Upper lobe of left lung (tissue), 6 donors: Measurements from ENCODE around the gene SEMA4D. TPM values are rescaled to one million over a fixed set of nuclear protein-coding genes. Genes with fewer than 3 reads are reported as not detected.

Source experiments
- ATAC-seq, 2 donors: fragments of 200-7000 bp; cut with Tn5 transposase; one replicate each; pipeline ENCODE4 v1.9.1; 2022; ENCODE audit warnings: mild to moderate bottlenecking in 2 of 2, moderate library complexity in 2 of 2; ENCODE audit not compliant: low FRiP score in 2 of 2
- DNase-seq, 2 donors: peaks; one replicate each; pipeline ENCODE4 v3.0.0-alpha.2; 2019 to 2020
- H3K27ac ChIP-seq, 4 donors: fragments of 200-600 bp; sonication (generic); one replicate each; pipeline ENCODE4 v1.5.1; 2016 to 2019
- H3K27me3 ChIP-seq, 4 donors: fragments of 200-600 bp; sonication (generic); one replicate each; pipeline ENCODE4 v1.5.1; 2017 to 2019
- H3K36me3 ChIP-seq, 4 donors: fragments of 200-600 bp; sonication (generic); one replicate each; pipeline ENCODE4 v1.5.1; 2016 to 2019
- H3K4me1 ChIP-seq, 4 donors: fragments of 200-600 bp; sonication (generic); one replicate each; pipeline ENCODE4 v1.5.1; 2018 to 2019
- H3K4me3 ChIP-seq, 4 donors: fragments of 200-600 bp; sonication (generic); one replicate each; pipeline ENCODE4 v1.5.1; 2017 to 2019; ENCODE audit warnings: mild to moderate bottlenecking in 2 of 4, moderate library complexity in 1 of 4
- H3K9me3 ChIP-seq, 4 donors: fragments of 200-600 bp; sonication (generic); one replicate each; pipeline ENCODE4 v1.5.1; 2018 to 2019
- EP300 ChIP-seq, 4 donors: sonication (generic); formaldehyde crosslinking; IDR thresholded peaks; one replicate each; pipeline ENCODE4 v1.5.1; 2017; ENCODE audit warnings: antibody characterized with exemption in 4 of 4, control low read depth in 2 of 4
- POLR2A ChIP-seq, 4 donors: fragments of 450-650 bp; IDR thresholded peaks; one replicate each; pipeline ENCODE4 v1.5.1; 2016 to 2017; ENCODE audit warnings: antibody characterized with exemption in 4 of 4, mild to moderate bottlenecking in 2 of 4
- POLR2AphosphoS5 ChIP-seq, 2 donors: sonication (generic); formaldehyde crosslinking; IDR thresholded peaks; one replicate each; pipeline ENCODE4 v1.5.1; 2017; ENCODE audit warnings: antibody characterized with exemption in 2 of 2
- WGBS, 2 donors: methylation state at CpG; one replicate each; pipeline ENCODE4 v1.1.5; 2017 to 2018; 5-methylcytosine and 5-hydroxymethylcytosine counted together
- total RNA-seq, 6 donors: library from RNA; depleted of rRNA in 4 of 6; stranded (reverse); fragments of >200 nt in 4 of 6; gene quantifications; one replicate each; pipeline versions ENCODE4 v1.1.0 to v1.2.1, GENCODE V29; 2016 to 2021
- TF ChIP-seq, protein P1 (sequence below), 6 experiments: fragments of 450-650 bp in 4 of 6; fragments of 200-600 bp in 2 of 6; sonication (generic) in 2 of 6; IDR thresholded peaks; one replicate each; pipeline ENCODE4 v1.5.1; 2016 to 2019; ENCODE audit warnings: antibody characterized with exemption in 6 of 6
- donor health status: DM: no; HTN: no; CAD: no; lungs with moderate emphysema.
- donor health status: DM: no; HTN: yes; CAD: no; lungs with severe emphysema.

The SEMA4D gene
- total RNA-seq, 6 donors from 2014 or later: 24.6 to 61.3 (median 41.8) TPM

DNA sequence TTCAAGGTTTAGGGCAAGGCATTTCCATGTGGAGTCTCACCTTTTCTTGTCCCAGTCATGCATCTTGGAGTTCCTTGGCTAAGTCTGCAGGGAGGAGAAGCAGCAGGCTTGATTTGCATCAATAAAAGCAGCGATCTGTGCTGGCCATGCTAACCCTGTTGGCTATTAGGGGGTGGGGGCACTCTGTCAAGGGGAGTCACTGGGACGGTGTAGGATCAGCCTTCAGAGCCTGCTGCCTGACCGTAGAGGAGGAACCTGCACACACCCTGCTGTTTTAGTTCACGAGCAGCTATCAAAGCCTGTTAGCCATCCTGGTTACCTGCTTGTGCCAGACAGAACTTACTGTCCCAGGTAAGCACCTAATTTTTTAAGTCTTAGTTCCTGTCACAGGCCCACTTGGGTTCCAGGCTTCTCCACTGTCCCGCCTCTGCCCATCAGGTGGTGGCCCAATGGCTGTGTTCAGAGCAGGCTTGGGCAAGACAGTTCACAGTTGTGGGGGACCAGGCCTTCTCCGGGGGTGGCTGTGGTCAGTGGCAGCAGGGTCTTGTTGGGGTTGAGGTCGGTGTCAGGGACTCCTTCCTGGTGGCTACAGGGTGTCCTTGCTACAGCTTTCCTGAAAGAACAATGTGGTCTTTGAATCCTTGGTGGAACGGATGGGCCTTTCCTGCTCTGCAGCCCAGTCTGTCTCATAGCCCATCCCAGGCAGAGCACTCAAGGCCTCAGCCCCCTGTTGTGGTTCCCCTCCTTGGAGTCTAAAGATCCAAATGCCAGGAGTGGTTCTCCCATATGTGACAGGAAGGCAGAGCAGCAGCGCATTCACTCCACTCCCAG is 135.9 kb downstream of the SEMA4D start:
- no peak overlapping the region for H3K4me3 ChIP-seq
- TF ChIP-seq POLR2AphosphoS5 (IDR thresholded peaks at IDR 0.05): no peak
- no peak for TF ChIP-seq POLR2A (IDR thresholded peaks at IDR 0.05)
- TF ChIP-seq, protein P1, sequence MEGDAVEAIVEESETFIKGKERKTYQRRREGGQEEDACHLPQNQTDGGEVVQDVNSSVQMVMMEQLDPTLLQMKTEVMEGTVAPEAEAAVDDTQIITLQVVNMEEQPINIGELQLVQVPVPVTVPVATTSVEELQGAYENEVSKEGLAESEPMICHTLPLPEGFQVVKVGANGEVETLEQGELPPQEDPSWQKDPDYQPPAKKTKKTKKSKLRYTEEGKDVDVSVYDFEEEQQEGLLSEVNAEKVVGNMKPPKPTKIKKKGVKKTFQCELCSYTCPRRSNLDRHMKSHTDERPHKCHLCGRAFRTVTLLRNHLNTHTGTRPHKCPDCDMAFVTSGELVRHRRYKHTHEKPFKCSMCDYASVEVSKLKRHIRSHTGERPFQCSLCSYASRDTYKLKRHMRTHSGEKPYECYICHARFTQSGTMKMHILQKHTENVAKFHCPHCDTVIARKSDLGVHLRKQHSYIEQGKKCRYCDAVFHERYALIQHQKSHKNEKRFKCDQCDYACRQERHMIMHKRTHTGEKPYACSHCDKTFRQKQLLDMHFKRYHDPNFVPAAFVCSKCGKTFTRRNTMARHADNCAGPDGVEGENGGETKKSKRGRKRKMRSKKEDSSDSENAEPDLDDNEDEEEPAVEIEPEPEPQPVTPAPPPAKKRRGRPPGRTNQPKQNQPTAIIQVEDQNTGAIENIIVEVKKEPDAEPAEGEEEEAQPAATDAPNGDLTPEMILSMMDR (IDR thresholded peaks at IDR 0.05): no peak
- TF ChIP-seq EP300 (IDR thresholded peaks at IDR 0.05): no peak
- DNase-seq: no peak
- no peak overlapping the region for H3K27ac ChIP-seq
- no peaks in the 10 kb centered on the region for H3K27me3 ChIP-seq
- no peak for ATAC-seq
- no peaks in the 10 kb centered on the region for H3K9me3 ChIP-seq
- WGBS, 2 donors: 92 to 97% methylated on average over 5 to 9 of the region's 9 CpGs
- H3K4me1 ChIP-seq: peaks cover 12 to 35% (median 17%) of the 10 kb centered on the region in 4 donors
- H3K36me3 ChIP-seq: peaks cover 21 to 59% (median 51%) of the 10 kb centered on the region in 4 donors

GRCh38 chr9:89361031-89361430 is 136.9 kb downstream of the SEMA4D start:
- TF ChIP-seq, protein P1 (IDR thresholded peaks at IDR 0.05): no peak
- TF ChIP-seq POLR2A (IDR thresholded peaks at IDR 0.05) (no peak), POLR2AphosphoS5 (IDR thresholded peaks at IDR 0.05) (no peak), EP300 (IDR thresholded peaks at IDR 0.05) (no peak)
- Histone ChIP-seq H3K36me3 (peaks cover 21 to 68% (median 56%) of the 10 kb centered on the region in 4 donors), H3K4me3 (no peak overlapping the region), H3K27me3 (no peaks in the 10 kb centered on the region), H3K27ac (no peak overlapping the region), H3K9me3 (no peaks in the 10 kb centered on the region), H3K4me1 (peaks cover 12 to 35% (median 17%) of the 10 kb centered on the region in 4 donors)
- ATAC-seq (no peak), DNase-seq (no peak)
- WGBS, 2 donors: 85 to 87% methylated on average over 6 of the region's 6 CpGs

DNA sequence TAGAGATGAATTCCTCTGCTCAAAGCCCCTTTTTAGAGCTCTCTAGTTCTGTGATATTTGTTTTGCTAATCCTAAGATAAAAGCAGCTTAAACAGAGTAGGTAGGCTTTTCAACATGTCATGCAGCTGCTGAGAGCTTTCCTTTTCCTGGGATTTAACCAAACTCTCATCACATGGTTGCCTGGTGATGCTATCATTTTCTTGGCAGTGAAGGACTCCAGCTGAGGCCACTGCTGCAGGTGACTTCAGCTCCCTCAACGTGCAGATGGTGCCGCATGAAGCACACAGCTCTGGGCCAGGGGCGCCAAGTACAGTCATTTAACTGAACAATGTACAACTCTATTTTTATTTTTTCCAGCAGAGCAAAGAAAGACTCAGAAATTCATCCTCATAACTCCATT is 137.4 kb downstream of the SEMA4D start:
- DNase-seq (no peak), ATAC-seq (no peak)
- WGBS, 2 donors: 50 to 56% methylated on average over 3 of the region's 3 CpGs
- H3K27me3 ChIP-seq: no peaks in the 10 kb centered on the region
- peak overlapping the region in 2 of 4 donors; percentile 59 to 70 for H3K27ac ChIP-seq
- no peaks in the 10 kb centered on the region for H3K9me3 ChIP-seq
- no peak overlapping the region for H3K4me3 ChIP-seq
- peaks cover 21 to 73% (median 61%) of the 10 kb centered on the region in 4 donors for H3K36me3 ChIP-seq
- H3K4me1 ChIP-seq: peaks cover 12 to 35% (median 17%) of the 10 kb centered on the region in 4 donors
- TF ChIP-seq EP300 (IDR thresholded peaks at IDR 0.05) (no peak), POLR2A (IDR thresholded peaks at IDR 0.05) (no peak), POLR2AphosphoS5 (IDR thresholded peaks at IDR 0.05) (no peak)
- TF ChIP-seq, protein P1 (IDR thresholded peaks at IDR 0.05): no peak

DNA sequence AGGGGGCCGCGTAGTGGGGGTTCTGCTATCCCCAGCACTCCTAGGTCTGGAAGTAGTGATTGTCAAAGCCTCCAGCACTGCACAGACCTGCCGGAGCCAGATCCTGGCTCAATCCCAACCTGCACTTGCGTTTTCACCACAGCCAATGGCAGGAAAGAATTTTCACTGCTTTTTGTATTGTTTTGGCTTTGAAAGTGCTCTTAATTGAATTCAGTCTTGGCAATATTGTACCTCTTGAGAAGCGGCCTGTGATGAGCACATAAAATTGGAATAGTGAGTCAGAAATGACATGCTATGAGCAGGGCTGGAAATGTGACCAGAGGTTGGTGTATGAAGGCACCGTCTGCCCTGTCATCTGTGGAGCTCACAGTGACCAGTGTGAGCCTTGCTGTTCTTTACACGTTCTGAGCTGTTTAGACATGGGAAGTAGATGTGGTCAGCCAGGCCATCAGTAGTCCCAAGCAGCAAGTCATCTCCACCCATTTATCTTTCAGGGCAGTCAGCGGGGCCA is 138.1 kb downstream of the SEMA4D start:
- WGBS, 2 donors: 58 to 60% methylated on average over 8 of the region's 8 CpGs
- TF ChIP-seq POLR2A (IDR thresholded peaks at IDR 0.05) (no peak), EP300 (IDR thresholded peaks at IDR 0.05) (no peak), POLR2AphosphoS5 (IDR thresholded peaks at IDR 0.05) (no peak)
- TF ChIP-seq, protein P1 (IDR thresholded peaks at IDR 0.05): no peak
- H3K27me3 ChIP-seq: no peaks in the 10 kb centered on the region
- H3K36me3 ChIP-seq: peaks cover 22 to 80% (median 66%) of the 10 kb centered on the region in 4 donors
- peaks cover 12 to 32% (median 17%) of the 10 kb centered on the region in 4 donors for H3K4me1 ChIP-seq
- no peak for DNase-seq
- H3K4me3 ChIP-seq: no peak overlapping the region
- no peak for ATAC-seq
- peak overlapping the region in 3 of 4 donors; percentile 38 to 70 (median 59) for H3K27ac ChIP-seq
- no peaks in the 10 kb centered on the region for H3K9me3 ChIP-seq
